Fibroblast of the aortic adventitia (primary cell): ENCODE measurements around the gene YPEL2. TPM values are rescaled to one million over a fixed set of nuclear protein-coding genes. Genes with fewer than 3 reads are reported as not detected.

Experiments
- DNase-seq: peaks from one replicate; pipeline ENCODE4 v3.0.0-alpha.2; 2010; ENCODE audit warnings: low read depth
- H3K4me3 ChIP-seq: 2 replicates; pipeline ENCODE4 v1.5.1; 2011; ENCODE audit warnings: low read depth, mild to moderate bottlenecking, control low read depth, low read length, moderate library complexity
- CTCF ChIP-seq: IDR thresholded peaks from 2 replicates; pipeline ENCODE4 v1.5.1; 2011; ENCODE audit warnings: mild to moderate bottlenecking, low read length, control low read depth, inconsistent platforms; ENCODE audit not compliant: insufficient read depth
- total RNA-seq: library from RNA; depleted of rRNA; stranded (reverse); fragments of >200 nt; gene quantifications from 2 replicates; pipeline ENCODE4 v1.2.3, GENCODE V29; 2012; ENCODE audit warnings: low replicate concordance

YPEL2 gene
- total RNA-seq, 1 donor: 10.8 TPM

GRCh38 chr17:59296190-59296589 is 35.3 kb upstream of the YPEL2 start:
- TF ChIP-seq CTCF: no peak
- no peak for DNase-seq
- no peak overlapping the region for H3K4me3 ChIP-seq

GRCh38 chr17:59298521-59298920 is 32.9 kb upstream of the YPEL2 start:
- DNase-seq: no peak
- TF ChIP-seq CTCF: no peak
- H3K4me3 ChIP-seq: no peak overlapping the region

GRCh38 chr17:59299400-59300092 is 31.9 kb upstream of the YPEL2 start:
- H3K4me3 ChIP-seq: no peak overlapping the region
- peak; percentile 8 for DNase-seq
- no peak for TF ChIP-seq CTCF

GRCh38 chr17:59300941-59301340 is 30.5 kb upstream of the YPEL2 start:
- H3K4me3 ChIP-seq: no peak overlapping the region
- DNase-seq: no peak
- TF ChIP-seq CTCF: no peak

- no peak for DNase-seq
- no peak for TF ChIP-seq CTCF
- H3K4me3 ChIP-seq: no peak overlapping the region
Observed at GRCh38 chr17:59304811-59305210, 26.6 kb upstream of the YPEL2 start.

- TF ChIP-seq CTCF: no peak
- no peak for DNase-seq
- H3K4me3 ChIP-seq: no peak overlapping the region
Observed at GRCh38 chr17:59310263-59310920, 21.1 kb upstream of the YPEL2 start.
